HepG2 (cell line): ENCODE results near the gene EHD1. TPM values are rescaled to one million over a fixed set of nuclear protein-coding genes. Genes with fewer than 3 reads are reported as not detected.

Source experiments
- ATAC-seq: fragments of 200-7000 bp; cut with Tn5 transposase; 3 replicates; pipeline ENCODE4 v1.9.1; 2020; ENCODE audit warnings: mild to moderate bottlenecking, moderate library complexity
- BruUV-seq: library from RNA; stranded (reverse); fragments of 400-500 nt; replicated peaks from 2 replicates; lab custom pipeline; 2021; lab: Mats Ljungman, UMichigan
- CTCF ChIA-PET: fragments of 300-600 bp; formaldehyde crosslinking; extraction: SDS; loops from one replicate; lab custom pipeline; 2021; ENCODE audit warnings: low total read pairs, inconsistent platforms, low intra/inter-chr PET ratio; lab: Yijun Ruan, JAX
- POLR2A ChIA-PET: fragments of 350-600 bp; sonication (Branson Sonifier 250); formaldehyde crosslinking; loops from one replicate; lab custom pipeline; 2020; ENCODE audit warnings: antibody characterized with exemption, inconsistent platforms; lab: Yijun Ruan, JAX
- DNase-seq: peaks from one replicate; pipeline ENCODE4 v3.0.0-alpha.2; 2015; ENCODE audit warnings: low spot score
- FAIRE-seq: peaks from 3 replicates; lab custom pipeline; 2011; peaks lifted over from hg19 to GRCh38; lab: Jason Lieb, UNC
- H2AFZ ChIP-seq: one replicate; pipeline ENCODE4 v1.6.1; 2011; ENCODE audit warnings: low read length, inconsistent platforms
- H3K27ac ChIP-seq: fragments of 300-600 bp; 3 replicates; pipeline ENCODE4 v1.8.0; 2011; ENCODE audit warnings: mixed run types, mild to moderate bottlenecking, mixed read lengths, low read length, inconsistent platforms; ENCODE audit not compliant: insufficient read depth; ENCODE audit errors: extremely low read length
- H3K27me3 ChIP-seq, 2 experiments: fragments of 200-600 bp in 1 of 2; 2 replicates in 1 of 2; 3 replicates in 1 of 2; pipeline versions ENCODE4 v1.6.0 to v1.8.0; 2011; ENCODE audit warnings: low read length in 2 of 2, mild to moderate bottlenecking in 2 of 2, moderate library complexity in 2 of 2, inconsistent platforms in 1 of 2; ENCODE audit not compliant: insufficient read depth in 2 of 2, control insufficient read depth in 1 of 2
- H3K36me3 ChIP-seq, 2 experiments: fragments of 200-600 bp in 1 of 2; replicated peaks in 1 of 2; 2 replicates in 1 of 2; 3 replicates in 1 of 2; pipeline versions ENCODE4 v1.5.1 to v1.8.0; 2011; ENCODE audit warnings: low read length in 2 of 2, inconsistent platforms in 1 of 2; ENCODE audit not compliant: insufficient read depth in 2 of 2, control insufficient read depth in 1 of 2
- H3K4me1 ChIP-seq: 2 replicates; pipeline ENCODE4 v1.5.1; 2012; ENCODE audit warnings: low read length, inconsistent platforms; ENCODE audit not compliant: insufficient read depth
- H3K4me2 ChIP-seq: 2 replicates; pipeline ENCODE4 v1.6.0; 2011; ENCODE audit warnings: low read depth, low read length, inconsistent platforms
- H3K4me3 ChIP-seq, 3 experiments: fragments of 200-600 bp in 1 of 3; sonication (generic), shearing (Covaris generic) in 1 of 3; replicated peaks in 1 of 3; 2 replicates each; pipeline ENCODE4 v1.5.1; 2011 to 2016; ENCODE audit warnings: low read length in 3 of 3, inconsistent platforms in 2 of 3, low read depth in 2 of 3, mild to moderate bottlenecking in 2 of 3, control low read depth in 1 of 3, mixed read lengths in 1 of 3; ENCODE audit not compliant: insufficient read depth in 1 of 3
- H3K79me2 ChIP-seq: one replicate; pipeline ENCODE4 v1.6.1; 2011; ENCODE audit warnings: low read length, inconsistent platforms; ENCODE audit not compliant: insufficient read depth
- H3K9ac ChIP-seq: 2 replicates; pipeline ENCODE4 v1.6.0; 2011; ENCODE audit warnings: mild to moderate bottlenecking, low read depth, low read length, inconsistent platforms; ENCODE audit not compliant: insufficient read depth
- H3K9me3 ChIP-seq: 2 replicates; pipeline ENCODE4 v1.5.1; 2012; ENCODE audit warnings: mild to moderate bottlenecking, low read length
- H4K20me1 ChIP-seq: 2 replicates; pipeline ENCODE4 v1.6.0; 2011; ENCODE audit warnings: inconsistent platforms, mild to moderate bottlenecking, low read length, moderate library complexity; ENCODE audit not compliant: insufficient read depth
- EZH2 ChIP-seq: conservative IDR thresholded peaks from 2 replicates; pipeline ENCODE4 v1.6.1; 2012; ENCODE audit warnings: mild to moderate bottlenecking, low read depth, low read length, moderate library complexity
- HDAC6 ChIP-seq: fragments of 200-600 bp; sonication (generic); IDR thresholded peaks from 2 replicates; pipeline ENCODE4 v1.7.0; 2017; ENCODE audit warnings: mild to moderate bottlenecking, antibody characterized with exemption, low read length, low read depth
- MBD4 ChIP-seq: IDR thresholded peaks from 2 replicates; pipeline ENCODE4 v1.6.1; 2012; ENCODE audit warnings: low read length, inconsistent platforms, borderline replicate concordance
- NPAS2 ChIP-seq: sonication (generic); formaldehyde crosslinking; IDR thresholded peaks from 2 replicates; pipeline ENCODE4 v1.8.0; 2022; ENCODE audit warnings: mild to moderate bottlenecking, missing genetic modification reagents, borderline replicate concordance
- SMC3 ChIP-seq: IDR thresholded peaks from 2 replicates; pipeline ENCODE4 v1.6.1; 2011; ENCODE audit warnings: low read length, improper control_type of control experiment
- ZNF574 ChIP-seq: sonication (generic); formaldehyde crosslinking; IDR thresholded peaks from 2 replicates; pipeline ENCODE4 v1.4.0; 2020; ENCODE audit warnings: missing genetic modification reagents
- WGBS: methylation state at CpG from one replicate; pipeline ENCODE4 v1.1.6; 2017; ENCODE audit warnings: low lambda C conversion rate; 5-methylcytosine and 5-hydroxymethylcytosine counted together
- in situ Hi-C: cut with HindIII; loops from 2 replicates; pipeline ENCODE4 v1.10.0; 2017; ENCODE audit warnings: low pct_unique_long_range_greater_than_20kb; ENCODE audit not compliant: extremely low pct_ligation_motif_present
- intact Hi-C: fragments of 100-400 bp; cut with micrococcal nuclease; formaldehyde crosslinking; loops from one replicate; pipeline ENCODE4 v1.10.0; 2022; ENCODE audit not compliant: unreplicated experiment
- polyA plus RNA-seq, 8 experiments: library from polyadenylated mRNA; depleted of rRNA in 3 of 8; stranded (reverse) in 7 of 8; unstranded in 1 of 8; fragments of >200 nt; fragmentation: Illumina TruSeq in 4 of 8; extraction: Trizol in 4 of 8; gene quantifications; 2 replicates each; pipeline versions ENCODE4 v1.2.1 to v1.2.3, GENCODE V29; 2011 to 2016; ENCODE audit warnings: low read depth in 4 of 8, missing spikeins in 1 of 8, mixed read lengths in 1 of 8; ENCODE audit not compliant: insufficient read depth in 1 of 8
- total RNA-seq, 5 experiments: library from RNA; depleted of rRNA; stranded (reverse); fragments of >200 nt; fragmentation: Illumina TruSeq; extraction: Trizol; gene quantifications; 2 replicates each; pipeline ENCODE4 v1.2.3, GENCODE V29; 2016; ENCODE audit warnings: low read depth in 1 of 5

The EHD1 gene
- total and polyA plus RNA-seq, 2 of the 13 experiments (the other 11 are each of a cell fraction or from before 2014, with no cell fraction given): 23.6 to 26.6 TPM

GRCh38 chr11:64854534-64855502 is 23.6 kb downstream of the EHD1 start (continued):
- TF ChIP-seq ZNF574 (CRISPR knock-in tag): no peak
- no peak for TF ChIP-seq HDAC6
- no peak for TF ChIP-seq SMC3

GRCh38 chr11:64854157-64854533 is 24.3 kb downstream of the EHD1 start:
- FAIRE-seq: no peak
- H3K79me2 ChIP-seq: no peaks in the 10 kb centered on the region
- in situ Hi-C loops: no loop called here

More at GRCh38 chr11:64854157-64854533, 24.3 kb downstream of the EHD1 start:
- no peak overlapping the region for H3K4me3 ChIP-seq
- no peak overlapping the region for H2AFZ ChIP-seq
- H3K27me3 ChIP-seq: no peaks in the 10 kb centered on the region
- no peak for DNase-seq
- intact Hi-C loops: no loop called here
- no peak overlapping the region for H3K4me2 ChIP-seq
- no peak overlapping the region for H3K9ac ChIP-seq
- 96% methylated on average over 18 of the region's 25 CpGs for WGBS
- BruUV-seq: no TSS peak
- no peaks in the 10 kb centered on the region for H3K9me3 ChIP-seq
- H3K27ac ChIP-seq: no peak overlapping the region
- CTCF ChIA-PET: no interaction called here
- ATAC-seq: no peak
- no peaks in the 10 kb centered on the region for H4K20me1 ChIP-seq
- TF ChIP-seq MBD4 (no peak), EZH2 (no peak), NPAS2 (CRISPR knock-in tag) (no peak)
- POLR2A ChIA-PET: interaction anchor here (0.8 to 3.0 kb wide), 9 partner anchors 19 to 268 kb away, joined by 3 to 23 read pairs (median 6); partner anchors contain the start of genes EHD1, FAU, GPHA2 and MRPL49
- peaks cover 7 to 20% of the 10 kb centered on the region in 2 experiments; a peak in 4 of 5 replicates for H3K36me3 ChIP-seq
- peaks cover 45% of the 10 kb centered on the region for H3K4me1 ChIP-seq
